H1 (cell line): ENCODE results near the gene PLA2R1.

Experiments used
- CTCF ChIP-seq, 3 experiments: IDR thresholded peaks; 1 replicate in 2 of 3; 2 replicates in 1 of 3; pipeline versions ENCODE4 v1.5.1 to v1.6.1; 2011; ENCODE audit warnings: low read length in 3 of 3, mild to moderate bottlenecking in 3 of 3, inconsistent platforms in 2 of 3, low read depth in 1 of 3, moderate library complexity in 1 of 3; ENCODE audit not compliant: insufficient read depth in 1 of 3; ENCODE audit errors: control extremely low read depth in 1 of 3
- EP300 ChIP-seq, 2 experiments: IDR thresholded peaks; 1 replicate in 1 of 2; 2 replicates in 1 of 2; pipeline ENCODE4 v1.6.1; 2011 to 2012; ENCODE audit warnings: low read depth in 2 of 2, low read length in 2 of 2, mild to moderate bottlenecking in 2 of 2, borderline replicate concordance in 1 of 2, inconsistent platforms in 1 of 2, moderate library complexity in 1 of 2
- EZH2 ChIP-seq: fragments of 200-600 bp; sonication (generic); IDR thresholded peaks from 2 replicates; pipeline ENCODE4 v1.7.1; 2012; ENCODE audit warnings: low read depth, mild to moderate bottlenecking, moderate library complexity, low read length, inconsistent platforms; ENCODE audit not compliant: severe bottlenecking
- HDAC2 ChIP-seq, 2 experiments: fragments of 300-600 bp in 1 of 2; sonication (generic) in 1 of 2; IDR thresholded peaks; 2 replicates each; pipeline ENCODE4 v1.6.1; 2011 to 2012; ENCODE audit warnings: low read depth in 2 of 2, low read length in 2 of 2, mild to moderate bottlenecking in 2 of 2, moderate library complexity in 2 of 2, borderline replicate concordance in 1 of 2, inconsistent platforms in 1 of 2
- JUND ChIP-seq: IDR thresholded peaks from 2 replicates; pipeline ENCODE4 v1.6.1; 2011; ENCODE audit warnings: mild to moderate bottlenecking, improper control_type of control experiment, low read length
- KDM1A ChIP-seq: fragments of 200-600, 300-600 bp; sonication (generic); IDR thresholded peaks from 2 replicates; pipeline ENCODE4 v1.7.1; 2016; ENCODE audit warnings: mild to moderate bottlenecking, low read length, borderline replicate concordance
- MAFK ChIP-seq: IDR thresholded peaks from 2 replicates; pipeline ENCODE4 v1.6.1; 2012; ENCODE audit warnings: low read depth, mild to moderate bottlenecking, improper control_type of control experiment, low read length
- POLR2A ChIP-seq, 2 experiments: IDR thresholded peaks; 1 replicate in 1 of 2; 2 replicates in 1 of 2; pipeline ENCODE4 v1.6.1; 2011; ENCODE audit warnings: low read depth in 2 of 2, low read length in 2 of 2, mild to moderate bottlenecking in 2 of 2; ENCODE audit errors: control extremely low read depth in 1 of 2
- POU5F1 ChIP-seq: IDR thresholded peaks from 2 replicates; pipeline ENCODE4 v1.6.1; 2011; ENCODE audit warnings: low read depth, mild to moderate bottlenecking, low read length, moderate library complexity
- SIN3A ChIP-seq, 2 experiments: IDR thresholded peaks in 1 of 2; conservative IDR thresholded peaks in 1 of 2; 2 replicates each; pipeline ENCODE4 v1.6.1; 2011 to 2012; ENCODE audit warnings: low read length in 2 of 2, improper control_type of control experiment in 1 of 2, low read depth in 1 of 2, mild to moderate bottlenecking in 1 of 2
- SP2 ChIP-seq: IDR thresholded peaks from 2 replicates; pipeline ENCODE4 v1.6.1; 2012; ENCODE audit warnings: mild to moderate bottlenecking, low read length, inconsistent platforms
- TCF12 ChIP-seq: IDR thresholded peaks from 2 replicates; pipeline ENCODE4 v1.6.1; 2011; ENCODE audit warnings: low read depth, mild to moderate bottlenecking, low read length
- YY1 ChIP-seq: IDR thresholded peaks from 2 replicates; pipeline ENCODE4 v1.6.1; 2011; ENCODE audit warnings: low read depth, mild to moderate bottlenecking, low read length
- TF ChIP-seq, protein P1 (sequence below): IDR thresholded peaks from 2 replicates; pipeline ENCODE4 v1.6.1; 2012; ENCODE audit warnings: inconsistent platforms

- TF ChIP-seq CTCF (IDR thresholded peaks at IDR 0.05; ENCODE audit: control extremely low read depth in 1 of 3, insufficient read depth in 1 of 3, low read depth in 1 of 3, low read length in 3 of 3) (no peak), SP2 (no peak), KDM1A (no peak), EP300 (IDR thresholded peaks at IDR 0.05; ENCODE audit: borderline replicate concordance in 1 of 2, low read depth in 2 of 2, low read length in 2 of 2) (no peak), POU5F1 (no peak), SIN3A (conservative IDR thresholded peaks at IDR 0.05 in 1 of 2, IDR thresholded peaks at IDR 0.05 in 1 of 2; ENCODE audit: low read depth in 1 of 2, low read length in 2 of 2) (no peak), JUND (no peak), POLR2A (IDR thresholded peaks at IDR 0.05; ENCODE audit: control extremely low read depth in 1 of 2, low read depth in 2 of 2, low read length in 2 of 2) (no peak), EZH2 (no peak), MAFK (no peak), HDAC2 (IDR thresholded peaks at IDR 0.05; ENCODE audit: borderline replicate concordance in 1 of 2, low read depth in 2 of 2, low read length in 2 of 2) (no peak), YY1 (no peak), TCF12 (no peak)
- TF ChIP-seq, protein P1, sequence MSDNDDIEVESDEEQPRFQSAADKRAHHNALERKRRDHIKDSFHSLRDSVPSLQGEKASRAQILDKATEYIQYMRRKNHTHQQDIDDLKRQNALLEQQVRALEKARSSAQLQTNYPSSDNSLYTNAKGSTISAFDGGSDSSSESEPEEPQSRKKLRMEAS, result no peak
Observed at GRCh38 chr2:159891267-159891588, 171.2 kb downstream of the PLA2R1 start.
